Measurements from ENCODE around the gene YAP1. TPM values are rescaled to one million over a fixed set of nuclear protein-coding genes. Genes with fewer than 3 reads are reported as not detected.

The YAP1 gene
- total and polyA plus RNA-seq, 2 of the 4 experiments (the other 2 are of a cell fraction): 121 to 251 TPM

DNA sequence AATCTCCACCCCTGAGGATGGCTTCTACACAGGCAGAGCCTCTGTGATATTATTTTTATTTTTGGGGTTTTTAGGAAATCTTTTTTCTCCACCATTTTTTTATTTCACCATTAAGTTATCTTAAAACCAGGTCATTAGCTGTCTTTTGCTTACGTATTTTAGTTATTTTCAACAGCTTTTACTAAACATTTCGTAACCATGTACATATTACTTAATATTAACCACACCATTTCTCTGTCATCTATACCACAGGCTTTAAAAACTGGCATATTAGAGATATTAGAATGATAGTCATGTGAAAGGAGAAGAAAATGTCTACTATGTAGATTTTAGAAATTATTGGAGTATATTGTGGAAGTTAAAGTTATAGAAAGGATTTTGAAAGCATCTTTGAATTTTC, 37.4 kb downstream of the YAP1 start:
- dilution Hi-C loops (cut with HindIII; ENCODE audit: low sequenced_read_pairs, unreplicated experiment) (no loop called here), in situ Hi-C loops (cut with MboI; ENCODE audit: low sequenced_read_pairs) (no loop called here), intact Hi-C loops (cut with micrococcal nuclease) (no loop called here)
- DNase-seq (no peak), ATAC-seq (ENCODE audit: low read depth) (no peak)
- Histone ChIP-seq H3K27ac (ENCODE audit: insufficient read depth, low read length) (no peak overlapping the region), H3K27me3 (ENCODE audit: control insufficient read depth, insufficient read depth, low read length) (no peaks in the 10 kb centered on the region), H4K20me1 (ENCODE audit: insufficient read depth, low read length) (peaks cover 59% of the 10 kb centered on the region), H2AK9ac (replicated peaks; ENCODE audit: low read depth, low read length, poor library complexity) (no peak overlapping the region), H3K23ac (ENCODE audit: low read depth, low read length) (no peak overlapping the region), H4K8ac (ENCODE audit: low read depth in 2 of 2, low read length in 2 of 2) (no peak overlapping the region), H3K14ac (replicated peaks; ENCODE audit: low read depth, low read length) (no peak overlapping the region), H3K4me2 (ENCODE audit: low read depth, low read length) (no peak overlapping the region), H2BK15ac (ENCODE audit: low read depth, low read length) (no peak overlapping the region), H4K91ac (ENCODE audit: insufficient read depth, low read depth, low read length) (no peak overlapping the region), H3K36me3 (ENCODE audit: control insufficient read depth, insufficient read depth, low read length) (0 out of 2 replicates have a peak, but pooled peaks cover 2% of the 10 kb centered on the region), H2AFZ (replicated peaks; ENCODE audit: low read length, poor library complexity) (no peak overlapping the region), H3K4me1 (ENCODE audit: control insufficient read depth, insufficient read depth, low read length) (peaks cover 16% of the 10 kb centered on the region), H3K79me1 (ENCODE audit: low read depth in 1 of 2, low read length in 2 of 2) (peaks cover 3 to 81% of the 10 kb centered on the region in 2 experiments; a peak in 3 of 4 replicates), H3K9me1 (ENCODE audit: insufficient read depth, low read length) (peaks cover 16% of the 10 kb centered on the region), H3K4ac (ENCODE audit: low read depth, low read length) (no peak overlapping the region), H3K9me3 (ENCODE audit: control insufficient read depth, insufficient read depth, low read length) (no peaks in the 10 kb centered on the region), H4K5ac (ENCODE audit: low read depth, low read length) (no peak overlapping the region), H3K4me3 (ENCODE audit: insufficient read depth, low read depth, low read length) (no peak overlapping the region), H3K18ac (ENCODE audit: low read depth, low read length) (no peak overlapping the region), H2BK20ac (ENCODE audit: low read depth, low read length) (no peak overlapping the region), H2BK5ac (ENCODE audit: low read depth, low read length, poor library complexity, severe bottlenecking) (no peak overlapping the region), H3K56ac (ENCODE audit: extremely low read depth, insufficient read depth, low read length) (no peak overlapping the region), H2AK5ac (ENCODE audit: low read depth, low read length) (no peak overlapping the region), H2BK120ac (ENCODE audit: low read depth, low read length) (no peak overlapping the region), H3K9ac (ENCODE audit: low read depth, low read length) (no peak overlapping the region)
- CTCF ChIA-PET: interaction anchor here (1.6 kb wide), 1 partner anchor 27 kb away, joined by 4 read pairs; no protein-coding TSS in a partner anchor
- 0 out of 2 replicates have a peak, but pooled peaks have one; percentile 10 for TF ChIP-seq CEBPB (IDR thresholded peaks at IDR 0.05; ENCODE audit: low read depth, low read length)
- TF ChIP-seq RCOR1 (IDR thresholded peaks at IDR 0.05; ENCODE audit: insufficient replicate concordance, low read length): no peak
- POLR2A ChIA-PET (ENCODE audit: unreplicated experiment): no interaction called here
- BruUV-seq (replicated peaks): no TSS peak
- no CpG with 5 or more reads among the region's 2 CpGs for WGBS, 2 experiments (ENCODE audit: extremely low coverage in 2 of 2, insufficient read length in 1 of 2)
